Activated naive CD8-positive, alpha-beta T cell treated with anti-CD3 and anti-CD28 coated beads, Interleukin-2, amount 50 U/mL, for 24 hours (primary cell): ENCODE measurements around the gene FBXO31.
"Not testable (repeated sequence)": the region's sequence is repeated elsewhere in the genome, so short reads cannot be mapped to it uniquely, and the experiment has no call there.

ENCODE experiments used
- ATAC-seq: fragments of 150-1000 bp; cut with Tn5 transposase; one replicate; pipeline ENCODE4 v1.10.0; 2021
- DNase-seq: peaks from one replicate; pipeline ENCODE4 v3.0.0; 2021
- H3K27ac Mint-ChIP-seq: one replicate; pipeline ENCODE4 v1.8.0; 2021; ENCODE audit warnings: mild to moderate bottlenecking, mixed read lengths
- H3K27me3 Mint-ChIP-seq: one replicate; pipeline ENCODE4 v1.8.0; 2021; ENCODE audit warnings: mixed read lengths
- H3K36me3 Mint-ChIP-seq: one replicate; pipeline ENCODE4 v1.8.0; 2021; ENCODE audit warnings: low read depth, mixed read lengths
- H3K4me1 Mint-ChIP-seq: one replicate; pipeline ENCODE4 v1.8.0; 2021; ENCODE audit warnings: mixed read lengths
- H3K4me3 Mint-ChIP-seq: one replicate; pipeline ENCODE4 v1.8.0; 2021; ENCODE audit warnings: mild to moderate bottlenecking, moderate library complexity, mixed read lengths
- H3K9me3 Mint-ChIP-seq: one replicate; pipeline ENCODE4 v1.8.0; 2021; ENCODE audit warnings: mixed read lengths

The FBXO31 gene

DNA sequence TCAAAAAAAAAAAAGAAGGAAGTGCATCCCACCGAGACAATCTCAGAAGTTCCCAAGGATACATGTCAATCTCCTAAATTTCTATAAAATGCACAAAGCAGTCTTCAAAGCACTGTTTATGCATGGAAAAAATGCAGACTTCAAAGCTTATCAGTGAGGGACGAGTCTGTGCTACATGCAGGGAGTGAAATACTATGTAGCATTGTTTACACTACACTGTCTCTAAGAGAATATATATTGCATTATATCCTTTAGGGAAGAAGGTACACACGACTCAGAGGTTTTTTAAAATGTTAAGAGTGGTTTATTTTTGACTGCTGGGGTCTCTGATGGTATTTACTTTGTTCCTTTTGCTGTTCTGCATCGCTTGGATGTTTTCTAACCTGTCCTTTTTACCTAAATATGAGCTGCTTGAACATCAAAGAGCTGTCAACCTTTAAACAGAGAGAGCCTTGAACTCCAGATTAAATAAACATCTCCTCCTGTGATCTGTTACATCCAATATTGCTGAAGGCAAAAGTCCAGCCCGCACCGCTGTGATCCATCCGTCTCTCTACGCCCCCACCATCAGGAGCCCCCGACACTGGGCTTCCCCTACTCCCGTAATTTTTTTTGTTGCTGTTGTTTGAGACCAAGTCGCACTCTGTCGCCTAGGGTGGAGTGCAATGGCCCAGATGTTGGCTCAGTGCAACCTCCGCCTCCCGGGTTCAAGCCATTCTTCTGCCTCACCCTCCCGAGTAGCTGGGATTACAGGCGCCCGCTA is 1.4 kb downstream of the FBXO31 start:
- Mint-ChIP-seq H3K4me3 (peak overlapping the region; percentile 82), H3K27me3 (peaks cover 2% of the 10 kb centered on the region), H3K9me3 (no peaks in the 10 kb centered on the region), H3K27ac (peak overlapping the region; percentile 65), H3K4me1 (peaks cover 45% of the 10 kb centered on the region), H3K36me3 (peaks cover 17% of the 10 kb centered on the region)
- DNase-seq: no peak
- ATAC-seq: no peak

DNA sequence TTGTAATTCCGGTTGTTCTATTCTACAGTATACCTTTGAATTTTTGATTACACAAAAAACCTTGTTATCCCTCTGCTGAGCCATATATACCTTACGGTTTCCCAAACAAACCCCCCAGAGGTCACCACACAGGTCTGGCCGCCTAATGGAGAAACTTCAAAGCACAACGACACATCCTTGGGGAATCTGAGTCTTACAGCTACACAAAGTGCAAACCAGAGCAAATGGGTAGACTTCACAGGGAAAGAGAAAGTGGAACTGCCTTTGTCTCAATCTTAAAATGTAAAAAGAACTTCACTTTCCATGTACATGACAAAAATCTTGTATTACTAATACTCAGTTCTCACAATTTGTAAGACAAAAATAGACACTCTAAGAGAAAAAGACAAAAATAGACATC is 2.7 kb downstream of the FBXO31 start:
- peaks cover 50% of the 10 kb centered on the region for H3K4me1 Mint-ChIP-seq
- DNase-seq: no peak

DNA sequence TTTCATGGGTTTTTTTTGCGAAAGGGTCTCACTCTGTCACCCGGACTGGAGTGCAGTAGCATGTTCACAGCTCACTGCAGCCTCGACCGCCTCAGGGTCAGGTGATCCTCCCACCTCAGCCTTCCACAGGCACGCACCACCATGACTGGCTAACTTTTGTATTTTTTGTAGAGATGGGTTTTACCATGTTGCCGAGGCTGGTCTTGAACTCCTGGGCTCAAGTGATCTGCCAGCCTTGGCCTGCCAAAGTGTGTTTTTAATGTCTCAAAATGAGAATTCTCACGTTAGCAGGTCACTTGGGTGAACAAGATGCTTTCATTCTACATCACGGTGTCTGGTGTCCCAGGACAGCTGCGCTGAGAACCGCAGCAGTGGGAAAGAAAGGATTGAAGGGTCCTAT is 3.2 kb downstream of the FBXO31 start:
- DNase-seq: no peak
- Mint-ChIP-seq H3K4me1 (peaks cover 54% of the 10 kb centered on the region), H3K36me3 (peaks cover 17% of the 10 kb centered on the region), H3K27ac (peak overlapping the region; percentile 89), H3K4me3 (peak overlapping the region; percentile 82), H3K27me3 (peaks cover 2% of the 10 kb centered on the region), H3K9me3 (no peaks in the 10 kb centered on the region)
- ATAC-seq: no peak

More for the DNA sequence above, 2.7 kb downstream of the FBXO31 start:
- Mint-ChIP-seq H3K36me3 (peaks cover 17% of the 10 kb centered on the region), H3K4me3 (peak overlapping the region; percentile 82), H3K27me3 (peaks cover 2% of the 10 kb centered on the region), H3K9me3 (no peaks in the 10 kb centered on the region), H3K27ac (peak overlapping the region; percentile 89)
- no peak for ATAC-seq

DNA sequence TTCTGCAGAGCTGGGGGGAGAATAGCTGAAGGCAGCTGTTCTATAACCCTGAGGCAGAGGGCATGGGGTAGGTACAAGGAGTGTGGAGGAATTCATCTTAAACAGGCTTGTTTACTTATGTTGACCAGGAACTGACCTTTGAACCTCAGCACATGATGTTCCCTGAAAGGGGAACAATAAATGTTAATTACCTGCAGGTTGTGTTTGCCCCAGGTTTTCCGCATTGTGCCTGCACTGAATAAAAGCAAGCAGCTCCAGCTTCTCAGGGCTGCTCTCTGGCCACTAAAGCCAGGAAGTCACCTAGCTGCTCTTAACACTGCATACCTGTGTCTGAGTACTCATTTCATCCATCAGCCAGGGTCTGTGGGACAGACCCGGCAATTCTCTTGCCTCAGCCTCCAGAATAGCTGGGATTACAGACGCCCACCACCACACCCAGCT is 4.2 kb downstream of the FBXO31 start:
- H3K4me1 Mint-ChIP-seq: peaks cover 53% of the 10 kb centered on the region
- not testable (repeated sequence) for DNase-seq, ATAC-seq, H3K27me3 Mint-ChIP-seq, H3K27ac Mint-ChIP-seq, H3K9me3 Mint-ChIP-seq, H3K4me3 Mint-ChIP-seq
- peaks cover 17% of the 10 kb centered on the region for H3K36me3 Mint-ChIP-seq

DNA sequence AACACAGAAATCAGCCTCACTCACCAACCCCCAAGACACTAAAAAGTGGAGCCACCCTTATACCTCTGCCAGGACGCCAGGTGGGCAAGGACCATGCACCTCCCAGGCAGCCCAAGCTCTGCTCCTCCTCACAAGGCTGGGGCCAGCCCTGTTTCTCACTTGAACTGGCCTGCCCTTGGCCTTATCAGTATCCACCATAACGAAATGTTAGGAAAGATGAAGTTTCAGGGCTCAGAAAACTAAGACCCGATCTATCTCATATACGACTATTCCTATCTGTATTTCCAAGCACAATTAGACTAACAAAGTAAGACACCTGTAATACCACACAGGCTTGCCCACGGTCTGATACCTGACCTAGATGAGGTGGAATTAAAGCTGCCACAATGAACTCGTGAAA is 6.9 kb downstream of the FBXO31 start:
- DNase-seq: no peak
- Mint-ChIP-seq H3K27me3 (no peaks in the 10 kb centered on the region), H3K27ac (no peak overlapping the region), H3K4me3 (no peak overlapping the region), H3K9me3 (no peaks in the 10 kb centered on the region), H3K4me1 (peaks cover 52% of the 10 kb centered on the region), H3K36me3 (peaks cover 17% of the 10 kb centered on the region)
- ATAC-seq: no peak

DNA sequence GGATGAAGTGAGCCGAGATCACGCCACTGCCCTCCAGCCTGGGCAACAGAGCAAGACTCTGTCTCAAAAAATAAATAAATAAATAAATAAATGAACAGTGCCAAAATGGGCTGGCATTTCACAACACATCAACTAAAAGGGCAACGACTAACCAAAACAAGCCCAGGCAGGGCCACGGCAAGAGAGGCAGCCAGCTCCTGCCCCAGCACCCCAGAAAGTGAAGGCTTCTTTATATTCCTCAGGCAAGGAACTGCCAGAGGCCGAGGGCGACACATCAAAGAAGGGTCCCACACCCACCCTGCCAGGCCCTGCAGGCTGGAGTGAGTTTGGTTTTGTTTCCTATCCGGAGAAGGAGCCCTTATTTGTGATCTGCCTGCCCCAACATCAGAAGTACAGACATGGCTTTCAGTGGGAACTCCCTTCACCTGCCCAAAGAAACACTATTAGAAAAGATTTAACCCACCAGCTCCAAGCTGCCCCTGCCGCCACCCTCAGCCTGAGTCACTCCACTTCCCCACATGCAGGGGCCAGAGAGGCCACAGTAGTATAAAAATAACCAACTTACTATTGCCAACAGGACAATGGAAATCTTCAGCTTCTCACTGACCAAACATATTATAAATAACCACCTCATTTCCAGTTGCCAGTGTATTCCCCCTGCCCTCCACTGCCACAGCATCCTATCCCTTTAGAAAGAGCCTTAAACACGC is 8.0 kb downstream of the FBXO31 start:
- peak overlapping the region; percentile 37 for H3K27ac Mint-ChIP-seq
- peaks cover 52% of the 10 kb centered on the region for H3K4me1 Mint-ChIP-seq

DNA sequence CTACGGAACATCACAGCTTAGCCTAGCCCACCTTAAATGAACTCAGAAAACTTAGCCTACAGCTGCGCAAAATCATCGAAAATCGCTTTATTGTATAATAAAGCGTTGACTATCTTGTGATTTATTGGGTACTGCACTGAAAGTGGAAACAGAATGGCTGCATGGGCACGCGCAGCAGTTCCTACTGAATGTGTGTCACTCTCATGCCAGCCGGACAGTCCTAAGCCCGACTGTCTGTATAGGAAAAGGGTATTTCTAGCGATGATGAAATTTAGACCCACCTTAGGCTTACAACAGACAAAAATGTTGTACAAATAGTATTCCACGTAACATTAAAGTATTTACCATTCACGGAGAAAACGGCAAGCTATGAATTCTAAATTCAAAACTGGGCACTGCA is 9.3 kb downstream of the FBXO31 start:
- Mint-ChIP-seq H3K27me3 (no peaks in the 10 kb centered on the region), H3K27ac (no peak overlapping the region), H3K4me3 (no peak overlapping the region), H3K9me3 (no peaks in the 10 kb centered on the region), H3K36me3 (peaks cover 8% of the 10 kb centered on the region), H3K4me1 (peaks cover 54% of the 10 kb centered on the region)
- no peak for DNase-seq
- ATAC-seq: no peak

More for the DNA sequence above, 8.0 kb downstream of the FBXO31 start:
- peaks cover 11% of the 10 kb centered on the region for H3K36me3 Mint-ChIP-seq
- no peak overlapping the region for H3K4me3 Mint-ChIP-seq
- no peak for DNase-seq
- ATAC-seq: no peak
- H3K27me3 Mint-ChIP-seq: no peaks in the 10 kb centered on the region
- H3K9me3 Mint-ChIP-seq: no peaks in the 10 kb centered on the region

DNA sequence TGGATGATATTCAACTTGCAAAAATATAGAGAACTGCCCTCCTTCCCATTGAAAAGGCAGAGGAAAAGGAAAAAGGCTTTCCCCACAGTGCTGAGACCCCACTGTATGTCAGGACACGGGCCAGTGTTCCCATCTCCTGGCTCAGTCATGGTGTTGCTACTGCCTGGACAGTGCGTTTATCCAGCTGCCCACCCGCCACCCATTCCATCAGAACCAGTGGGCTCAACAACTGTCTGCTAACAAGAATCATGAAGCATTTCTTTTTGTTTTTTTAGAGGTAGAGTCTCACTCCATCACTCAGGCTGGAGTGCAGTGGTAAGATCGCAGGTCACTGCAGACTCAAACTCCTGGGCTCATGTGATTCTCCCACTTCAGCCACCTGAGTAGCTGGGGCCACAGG is 11.3 kb downstream of the FBXO31 start:
- Mint-ChIP-seq H3K27me3 (no peaks in the 10 kb centered on the region), H3K4me1 (peaks cover 71% of the 10 kb centered on the region), H3K9me3 (no peaks in the 10 kb centered on the region), H3K27ac (no peak overlapping the region), H3K4me3 (no peak overlapping the region), H3K36me3 (peaks cover 12% of the 10 kb centered on the region)
- ATAC-seq: no peak
- DNase-seq: no peak

DNA sequence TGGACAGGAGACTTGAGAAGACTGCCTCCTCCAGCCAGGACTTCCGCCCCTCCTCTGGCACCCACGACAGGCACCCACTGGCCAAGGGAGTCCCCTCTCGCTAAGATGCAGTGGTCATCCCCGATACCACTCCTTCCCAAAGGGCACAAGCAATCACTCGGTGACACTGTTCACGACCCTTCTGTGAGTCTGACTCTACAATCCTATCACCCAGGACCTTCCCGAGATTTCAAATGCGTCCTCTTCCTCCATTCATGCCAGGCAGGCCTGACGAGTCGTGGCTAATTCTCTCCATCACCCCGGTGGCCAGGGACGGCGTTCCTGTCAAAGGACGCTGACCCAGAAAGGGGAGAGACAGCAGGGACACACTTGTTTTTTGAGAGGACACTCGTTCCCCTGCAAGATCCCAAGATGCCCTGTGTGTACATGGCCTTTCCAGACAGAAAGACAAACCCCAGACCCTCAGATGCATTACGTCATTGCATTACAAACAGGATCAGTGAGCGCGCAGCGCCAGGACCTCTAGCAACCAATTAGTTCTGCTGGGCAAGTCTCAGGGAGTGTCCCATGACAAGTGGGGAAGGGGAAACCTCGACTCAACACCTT is 12.2 kb downstream of the FBXO31 start:
- peaks cover 69% of the 10 kb centered on the region for H3K4me1 Mint-ChIP-seq
- H3K27me3 Mint-ChIP-seq: no peaks in the 10 kb centered on the region
- peaks cover 18% of the 10 kb centered on the region for H3K36me3 Mint-ChIP-seq
- peak overlapping the region; percentile 70 for H3K27ac Mint-ChIP-seq
- no peaks in the 10 kb centered on the region for H3K9me3 Mint-ChIP-seq
- H3K4me3 Mint-ChIP-seq: no peak overlapping the region
- DNase-seq (no peak), ATAC-seq (no peak)

DNA sequence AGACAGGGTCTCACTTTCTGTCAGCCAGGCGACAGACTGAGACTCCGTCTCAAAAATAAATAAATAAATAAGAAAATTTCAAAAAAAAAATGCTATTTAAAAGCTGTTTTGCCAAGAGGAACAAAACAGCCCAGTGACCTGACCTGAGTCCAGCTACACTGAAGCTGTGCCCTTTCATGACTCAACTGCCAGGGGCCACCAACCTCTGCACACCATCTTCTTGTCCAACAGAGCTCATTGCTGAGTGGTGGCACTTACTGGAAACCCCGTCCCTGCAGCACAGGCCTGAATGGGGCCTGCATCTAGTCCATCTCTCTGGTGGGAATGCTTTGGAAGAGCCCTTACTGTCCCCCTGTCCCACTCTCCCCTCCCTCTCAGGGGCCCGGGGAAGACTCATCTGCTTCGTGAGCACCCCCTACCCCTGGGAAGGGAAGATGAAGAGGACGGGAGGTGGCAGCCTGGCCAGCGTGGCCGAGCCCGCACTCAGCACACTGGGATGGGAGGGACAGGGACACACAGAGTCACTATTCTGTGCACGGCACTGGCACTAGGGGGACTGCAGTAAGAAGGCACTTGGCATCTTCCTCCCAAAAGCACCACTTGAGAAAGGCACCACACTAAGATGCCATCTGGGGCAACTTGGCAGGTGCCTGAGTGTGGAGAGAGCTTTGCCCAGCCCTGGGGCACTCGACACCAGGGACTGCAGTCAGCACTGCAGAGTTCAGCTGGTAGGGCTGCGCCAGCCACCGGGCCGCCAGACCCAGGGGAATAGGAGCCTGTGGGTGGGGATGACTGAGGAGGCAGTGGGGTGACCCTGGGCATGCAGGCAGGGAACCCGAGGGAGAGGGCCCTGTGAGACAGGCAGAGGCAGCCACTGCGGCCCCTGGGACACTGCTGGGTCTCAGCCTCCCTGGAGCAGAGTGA is 13.5 kb downstream of the FBXO31 start:
- Mint-ChIP-seq H3K27me3 (no peaks in the 10 kb centered on the region), H3K4me3 (no peak overlapping the region), H3K9me3 (no peaks in the 10 kb centered on the region), H3K4me1 (peaks cover 65% of the 10 kb centered on the region), H3K27ac (peak overlapping the region; percentile 64), H3K36me3 (peaks cover 23% of the 10 kb centered on the region)
- DNase-seq (no peak), ATAC-seq (no peak)

DNA sequence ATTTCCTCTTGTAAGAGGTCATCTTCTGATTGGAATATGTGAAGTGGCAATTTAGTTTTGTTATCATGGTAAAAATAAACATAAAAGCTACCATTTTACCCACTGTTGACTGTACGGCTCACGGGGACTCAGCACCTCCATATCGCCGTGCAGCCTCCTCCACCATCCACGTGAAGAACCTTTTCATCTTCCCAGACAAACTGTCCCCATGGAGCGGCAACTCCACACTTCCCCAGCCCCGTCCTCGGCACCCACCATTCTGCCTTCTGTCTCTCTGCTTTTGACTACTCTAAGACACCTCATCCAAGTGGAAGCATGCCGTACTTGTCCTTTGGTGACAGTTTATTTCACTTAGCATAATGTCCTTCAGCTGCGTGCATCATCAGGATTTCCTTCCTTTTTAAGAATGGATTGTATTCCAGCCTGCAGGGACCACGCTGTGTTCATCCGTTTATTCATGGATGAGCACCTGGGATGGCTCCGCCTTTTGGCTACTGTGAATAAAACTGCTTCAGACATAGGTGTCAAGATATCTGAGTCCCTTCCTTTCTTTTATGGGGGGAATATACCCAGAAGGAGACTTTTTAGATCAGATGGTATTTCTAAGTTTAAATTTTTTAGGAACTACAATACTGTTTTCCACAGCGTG is 14.3 kb downstream of the FBXO31 start:
- DNase-seq (no peak), ATAC-seq (no peak)
- Mint-ChIP-seq H3K4me3 (peak overlapping the region; percentile 53), H3K4me1 (peaks cover 71% of the 10 kb centered on the region), H3K27me3 (no peaks in the 10 kb centered on the region), H3K36me3 (peaks cover 23% of the 10 kb centered on the region), H3K27ac (peak overlapping the region; percentile 94), H3K9me3 (no peaks in the 10 kb centered on the region)

DNA sequence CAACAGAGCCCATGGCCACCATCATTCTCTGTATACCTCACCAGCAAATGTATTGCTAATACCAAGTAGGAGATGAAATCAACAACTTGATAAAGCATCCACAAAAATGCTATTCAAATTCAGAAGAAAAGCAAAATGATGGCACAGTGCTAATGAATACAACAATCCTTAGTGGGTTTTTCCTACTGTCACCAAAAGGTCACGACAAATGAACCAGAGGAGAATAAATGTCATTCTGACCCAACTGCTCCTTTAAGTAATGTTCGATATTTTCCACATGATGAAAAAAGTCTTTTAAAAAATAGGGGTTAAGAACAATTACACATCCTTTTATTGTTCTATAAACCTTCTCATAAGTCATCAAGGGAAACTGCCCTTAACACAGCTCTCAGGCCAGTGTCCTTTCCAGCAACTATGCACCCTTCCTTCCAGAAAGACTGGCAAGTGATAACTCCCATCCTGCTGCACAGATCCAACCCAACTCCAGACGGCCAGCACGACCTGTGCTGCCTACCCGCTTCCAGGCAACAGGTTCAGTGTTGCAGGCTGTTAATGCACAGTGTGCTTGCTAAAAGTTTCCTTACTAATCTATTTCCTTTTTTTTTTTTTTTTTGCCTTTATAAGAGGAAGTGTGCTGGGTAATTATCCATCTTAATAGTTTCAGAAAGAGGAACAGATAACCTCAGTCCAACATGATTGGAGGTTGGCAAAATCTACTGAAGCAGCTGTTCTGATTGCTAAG is 15.4 kb downstream of the FBXO31 start:
- no peaks in the 10 kb centered on the region for H3K27me3 Mint-ChIP-seq
- H3K27ac Mint-ChIP-seq: peak overlapping the region; percentile 94
- H3K4me1 Mint-ChIP-seq: peaks cover 66% of the 10 kb centered on the region
- peak overlapping the region; percentile 53 for H3K4me3 Mint-ChIP-seq
- DNase-seq: no peak
- peaks cover 24% of the 10 kb centered on the region for H3K36me3 Mint-ChIP-seq
- no peaks in the 10 kb centered on the region for H3K9me3 Mint-ChIP-seq
- peak; percentile 78 for ATAC-seq

DNA sequence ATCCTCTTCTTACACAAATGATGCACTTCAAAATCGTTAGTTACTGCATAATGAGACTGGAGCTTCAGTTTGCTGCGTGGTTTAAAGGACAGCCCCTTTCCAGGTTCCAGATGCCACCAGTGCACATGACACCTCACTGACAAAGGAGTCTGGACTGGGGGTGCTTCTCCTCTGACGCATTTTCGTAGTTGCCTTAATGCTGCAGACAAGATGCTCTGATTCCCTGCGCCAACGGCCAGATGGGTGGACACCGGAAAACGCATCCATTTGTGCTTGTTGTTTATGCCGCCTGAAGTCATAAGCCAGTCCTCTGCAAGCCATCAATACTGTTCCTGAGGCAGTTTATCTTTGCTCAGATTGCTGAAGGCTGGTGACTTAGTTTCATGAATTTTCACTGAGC is 16.0 kb downstream of the FBXO31 start:
- H3K36me3 Mint-ChIP-seq: peaks cover 24% of the 10 kb centered on the region
- peak overlapping the region; percentile 53 for H3K4me3 Mint-ChIP-seq
- no peaks in the 10 kb centered on the region for H3K27me3 Mint-ChIP-seq
- H3K27ac Mint-ChIP-seq: peak overlapping the region; percentile 94
- no peaks in the 10 kb centered on the region for H3K9me3 Mint-ChIP-seq
- ATAC-seq (no peak), DNase-seq (no peak)
- peaks cover 66% of the 10 kb centered on the region for H3K4me1 Mint-ChIP-seq
